GM19438 (cell line): Measurements from ENCODE around the gene B9D2.
A peak's percentile ranks its signal among the peaks of the same experiment; 100 is the strongest.

Experiments used
- ATAC-seq: cut with Tn5 transposase; IDR thresholded peaks from one replicate; pipeline ENCODE4 v1.9.1; 2021; ENCODE audit warnings: low read depth; ENCODE audit not compliant: unreplicated experiment

Gene B9D2

GRCh38 chr19:41330481-41330880 lies 33.5 kb downstream of the B9D2 start:
- no peak for ATAC-seq

- ATAC-seq, result no peak
Observed at GRCh38 chr19:41328842-41329225, 35.1 kb downstream of the B9D2 start.

- ATAC-seq, result peak; percentile 11
Observed at GRCh38 chr19:41328157-41328841, 35.6 kb downstream of the B9D2 start.

GRCh38 chr19:41327576-41328156 lies 36.3 kb downstream of the B9D2 start:
- ATAC-seq, result peak; percentile 46

GRCh38 chr19:41327076-41327575 lies 36.8 kb downstream of the B9D2 start:
- no peak for ATAC-seq

- ATAC-seq, result no peak
Observed at GRCh38 chr19:41325947-41326706, 37.8 kb downstream of the B9D2 start.

GRCh38 chr19:41325640-41325946 lies 38.4 kb downstream of the B9D2 start:
- no peak for ATAC-seq

- ATAC-seq, result no peak
Observed at GRCh38 chr19:41324921-41325639, 38.9 kb downstream of the B9D2 start.

- no peak for ATAC-seq
Observed at GRCh38 chr19:41324231-41324702, 39.7 kb downstream of the B9D2 start.

GRCh38 chr19:41323430-41324125 lies 40.4 kb downstream of the B9D2 start:
- no peak for ATAC-seq

GRCh38 chr19:41323023-41323422 lies 40.9 kb downstream of the B9D2 start:
- no peak for ATAC-seq

- ATAC-seq, result no peak
Observed at GRCh38 chr19:41322451-41322850, 41.5 kb downstream of the B9D2 start.

GRCh38 chr19:41321600-41322270 lies 42.2 kb downstream of the B9D2 start:
- no peak for ATAC-seq

- no peak for ATAC-seq
Observed at GRCh38 chr19:41321204-41321599, 42.7 kb downstream of the B9D2 start.

- ATAC-seq, result no peak
Observed at GRCh38 chr19:41320568-41320967, 43.4 kb downstream of the B9D2 start.

GRCh38 chr19:41320185-41320518 lies 43.8 kb downstream of the B9D2 start:
- no peak for ATAC-seq

GRCh38 chr19:41319500-41320184 lies 44.3 kb downstream of the B9D2 start:
- no peak for ATAC-seq

- no peak for ATAC-seq
Observed at GRCh38 chr19:41318696-41319499, 45.1 kb downstream of the B9D2 start.
